Smooth muscle cell (in vitro differentiated cells): Measurements from ENCODE around the gene FYB1. TPM values are rescaled to one million over a fixed set of nuclear protein-coding genes. Genes with fewer than 3 reads are reported as not detected.

Source experiments
- DNase-seq: peaks from one replicate; lab custom pipeline; 2025; ENCODE audit not compliant: unreplicated experiment; lab: John Stamatoyannopoulos, UW
- H2AFZ ChIP-seq: fragments of 200-600 bp; sonication (generic); 2 replicates; pipeline ENCODE4 v1.6.0; 2016; ENCODE audit warnings: antibody characterized with exemption, low read depth, mild to moderate bottlenecking
- H3F3A ChIP-seq: fragments of 200-600 bp; sonication (generic); 2 replicates; pipeline ENCODE4 v1.6.0; 2017; ENCODE audit warnings: antibody characterized with exemption, low read depth
- H3K27ac ChIP-seq: fragments of 200-600 bp; sonication (generic); 2 replicates; pipeline ENCODE4 v1.5.1; 2016; ENCODE audit warnings: low read depth, mild to moderate bottlenecking
- H3K27me3 ChIP-seq: fragments of 200-600 bp; sonication (generic); 2 replicates; pipeline ENCODE4 v1.6.1; 2016; ENCODE audit warnings: low read depth, mild to moderate bottlenecking
- H3K36me3 ChIP-seq: fragments of 200-600 bp; sonication (generic); 2 replicates; pipeline ENCODE4 v1.5.1; 2016; ENCODE audit warnings: low read depth
- H3K4me1 ChIP-seq: fragments of 200-600 bp; sonication (generic); 2 replicates; pipeline ENCODE4 v1.5.1; 2016; ENCODE audit warnings: low read depth
- H3K4me2 ChIP-seq: fragments of 200-600 bp; sonication (generic); 2 replicates; pipeline ENCODE4 v1.6.0; 2016; ENCODE audit warnings: mild to moderate bottlenecking
- H3K4me3 ChIP-seq: fragments of 200-600 bp; sonication (generic); 2 replicates; pipeline ENCODE4 v1.5.1; 2016; ENCODE audit warnings: mild to moderate bottlenecking
- H3K79me2 ChIP-seq: fragments of 200-600 bp; sonication (generic); 2 replicates; pipeline ENCODE4 v1.6.0; 2016; ENCODE audit warnings: low read depth, mild to moderate bottlenecking
- H3K9ac ChIP-seq: fragments of 200-600 bp; sonication (generic); 2 replicates; pipeline ENCODE4 v1.6.0; 2016; ENCODE audit warnings: low read depth
- H3K9me3 ChIP-seq: fragments of 200-600 bp; sonication (generic); replicated peaks from 2 replicates; pipeline ENCODE4 v1.5.1; 2016; ENCODE audit warnings: low read depth
- H4K20me1 ChIP-seq: fragments of 200-600 bp; sonication (generic); 2 replicates; pipeline ENCODE4 v1.6.0; 2016; ENCODE audit warnings: low read depth
- CTCF ChIP-seq: fragments of 200-600 bp; sonication (generic); IDR thresholded peaks from 2 replicates; pipeline ENCODE4 v1.5.1; 2017; ENCODE audit warnings: borderline replicate concordance, mild to moderate bottlenecking, antibody characterized with exemption; ENCODE audit not compliant: insufficient read depth, poor library complexity, severe bottlenecking
- WGBS: methylation state at CpG from one replicate; pipeline ENCODE4 v1.1.7; 2016; ENCODE audit warnings: low lambda C conversion rate; 5-methylcytosine and 5-hydroxymethylcytosine counted together
- polyA plus RNA-seq: library from polyadenylated mRNA; unstranded; fragments of >200 nt; fragmentation: Nextera tagmentation; extraction: Ambion mirVana; gene quantifications from 2 replicates; pipeline ENCODE4 v1.2.1, GENCODE V29; 2016
- total RNA-seq: library from RNA; depleted of rRNA; stranded (reverse); fragments of >200 nt; gene quantifications from 2 replicates; pipeline ENCODE4 v1.2.3, GENCODE V29; 2014

The FYB1 gene
- total and polyA plus RNA-seq, 2 experiments from 2014 or later = 0.06 to 0.22 TPM

DNA sequence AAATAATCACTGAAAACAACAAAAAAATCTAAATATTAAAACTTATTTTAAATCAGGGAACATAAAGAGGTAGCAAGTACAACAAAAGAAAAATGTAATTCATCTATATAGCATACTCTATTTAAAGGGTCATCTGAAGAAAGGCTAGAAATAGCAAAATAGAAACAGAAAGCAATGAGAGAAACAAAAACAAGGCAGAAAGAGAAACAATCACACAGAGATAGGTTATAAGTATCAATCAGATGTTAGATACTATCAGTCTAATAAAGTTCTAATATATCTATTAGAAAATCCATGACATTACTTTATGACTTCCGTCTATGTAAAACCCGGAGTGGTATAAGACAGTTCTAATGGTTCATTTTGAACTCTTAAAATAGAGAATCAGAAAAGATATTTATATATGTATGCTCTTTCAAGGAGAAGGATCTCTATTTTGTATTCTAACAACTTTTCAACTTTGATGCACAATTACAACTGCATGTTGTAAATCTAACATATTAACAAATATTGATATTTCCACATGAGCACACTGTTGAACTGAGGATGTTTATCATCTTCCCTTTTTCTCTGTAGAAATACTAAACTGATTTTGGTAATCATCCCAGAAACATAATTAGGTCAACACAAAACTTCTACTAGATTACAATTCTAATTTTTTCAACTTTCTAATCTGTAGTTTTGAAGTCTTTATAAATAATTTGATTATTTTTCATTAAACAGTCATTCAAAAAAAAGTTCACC lies 161.0 kb downstream of the FYB1 start:
- H4K20me1 ChIP-seq = peaks cover 84% of the 10 kb centered on the region
- H3K9ac ChIP-seq = no peak overlapping the region
- H3K4me1 ChIP-seq = no peaks in the 10 kb centered on the region
- TF ChIP-seq CTCF = no peak
- peak overlapping the region; percentile 18 for H3K4me2 ChIP-seq
- H2AFZ ChIP-seq = no peak overlapping the region
- H3K79me2 ChIP-seq = peaks cover 81% of the 10 kb centered on the region
- no peaks in the 10 kb centered on the region for H3K9me3 ChIP-seq
- H3K36me3 ChIP-seq = no peaks in the 10 kb centered on the region
- no peaks in the 10 kb centered on the region for H3F3A ChIP-seq
- H3K27me3 ChIP-seq = no peaks in the 10 kb centered on the region
- WGBS = 96% methylated on average over 2 of the region's 2 CpGs
- H3K27ac ChIP-seq = no peak overlapping the region
- no peak for DNase-seq
- peak overlapping the region; percentile 25 for H3K4me3 ChIP-seq

DNA sequence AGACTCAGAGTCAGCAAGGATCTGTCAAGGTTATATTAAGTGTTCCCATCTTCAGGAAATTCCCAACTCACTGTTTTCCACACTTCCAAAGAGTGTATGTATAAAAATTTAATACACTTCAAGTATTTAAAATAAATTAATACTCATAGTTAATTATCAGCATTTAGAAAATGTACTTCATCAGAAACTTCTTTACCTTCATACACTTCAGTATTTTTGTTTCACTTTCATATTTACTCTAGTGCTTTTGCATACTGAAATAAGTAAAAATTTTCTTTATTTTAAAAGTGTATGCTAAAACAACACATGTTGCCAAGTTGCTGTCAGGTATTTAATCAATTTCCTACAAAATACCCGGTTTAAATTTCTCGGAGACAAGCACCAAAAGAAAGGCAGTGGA lies 161.6 kb downstream of the FYB1 start:
- H3K4me3 ChIP-seq = peak overlapping the region; percentile 25
- no peak overlapping the region for H2AFZ ChIP-seq
- H3K27ac ChIP-seq = no peak overlapping the region
- peak overlapping the region; percentile 18 for H3K4me2 ChIP-seq
- no peak for TF ChIP-seq CTCF
- H3K9ac ChIP-seq = no peak overlapping the region
- H3K36me3 ChIP-seq = no peaks in the 10 kb centered on the region
- no peak for DNase-seq
- no peaks in the 10 kb centered on the region for H3K4me1 ChIP-seq
- H3K27me3 ChIP-seq = no peaks in the 10 kb centered on the region
- H3K9me3 ChIP-seq = no peaks in the 10 kb centered on the region
- no peaks in the 10 kb centered on the region for H3F3A ChIP-seq
- peaks cover 84% of the 10 kb centered on the region for H4K20me1 ChIP-seq
- WGBS = 96% methylated on average over 2 of the region's 2 CpGs
- H3K79me2 ChIP-seq = peaks cover 81% of the 10 kb centered on the region

DNA sequence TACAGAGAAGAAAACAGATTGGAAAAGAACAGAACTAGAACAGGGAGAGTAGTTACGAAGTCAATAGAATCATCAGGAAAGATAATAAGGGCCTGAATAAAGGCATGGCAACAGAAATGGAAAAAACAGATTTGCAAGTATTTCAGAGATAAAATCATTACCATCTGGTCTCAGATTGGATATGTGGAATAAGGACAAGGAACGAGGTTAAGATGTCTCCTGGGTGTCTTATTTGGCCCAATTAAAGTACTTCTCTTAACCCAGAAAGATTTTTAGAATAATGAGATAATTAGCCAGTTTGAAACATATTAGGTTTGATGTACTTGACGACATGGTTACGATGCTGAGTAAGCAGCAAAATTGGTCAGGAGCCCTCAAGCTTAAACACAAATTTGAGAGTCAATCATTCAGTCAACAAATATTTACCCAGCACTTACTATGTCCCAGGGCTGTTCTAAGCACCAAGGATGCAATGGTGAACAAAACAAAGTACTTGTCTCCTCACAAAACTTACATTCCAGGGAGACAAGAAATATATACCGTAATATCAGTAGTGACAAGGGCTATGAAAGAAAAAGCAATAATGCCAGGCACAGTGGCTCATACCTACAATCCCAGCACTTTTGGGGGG lies 163.5 kb downstream of the FYB1 start:
- no peaks in the 10 kb centered on the region for H3K36me3 ChIP-seq
- H3K79me2 ChIP-seq = peaks cover 74% of the 10 kb centered on the region
- H3K4me2 ChIP-seq = no peak overlapping the region
- no peaks in the 10 kb centered on the region for H3K27me3 ChIP-seq
- H4K20me1 ChIP-seq = peaks cover 84% of the 10 kb centered on the region
- no peaks in the 10 kb centered on the region for H3K9me3 ChIP-seq
- H3K4me3 ChIP-seq = no peak overlapping the region
- no peak overlapping the region for H3K9ac ChIP-seq
- H3F3A ChIP-seq = no peaks in the 10 kb centered on the region
- no peak for TF ChIP-seq CTCF
- no peak overlapping the region for H3K27ac ChIP-seq
- H2AFZ ChIP-seq = no peak overlapping the region
- H3K4me1 ChIP-seq = no peaks in the 10 kb centered on the region
- no peak for DNase-seq
- 95% methylated on average over 5 of the region's 5 CpGs for WGBS

Other genes with a start within 250 kb of the FYB1 start
- gene RICTOR, start 145.2 kb downstream of the FYB1 start, total RNA-seq = 30.2 and 33.4 TPM in 2 replicates
- 3.6 and 6.6 TPM in 2 replicates for gene RICTOR, start 145.2 kb downstream of the FYB1 start, polyA plus RNA-seq
- not detected in 2 replicates for gene C9, start 144.9 kb upstream of the FYB1 start, total RNA-seq
- gene C9, start 144.9 kb upstream of the FYB1 start, polyA plus RNA-seq = not detected in 2 replicates
- 95.0 and 105 TPM in 2 replicates for gene DAB2, start 205.4 kb upstream of the FYB1 start, total RNA-seq
- 81.4 and 87.2 TPM in 2 replicates for gene DAB2, start 205.4 kb upstream of the FYB1 start, polyA plus RNA-seq